ENCODE measurements around the gene HM13. TPM values are rescaled to one million over a fixed set of nuclear protein-coding genes. Genes with fewer than 3 reads are reported as not detected.

HM13 gene
- total and polyA plus RNA-seq, 2 of the 13 experiments (the other 11 are each of a cell fraction or from before 2014, with no cell fraction given) = 118 to 243 TPM

- TF ChIP-seq E2F5 (CRISPR knock-in tag; conservative IDR thresholded peaks at IDR 0.05) (0 out of 2 replicates have a peak, but pooled peaks have one; percentile 50), RXRA (CRISPR knock-in tag; IDR thresholded peaks at IDR 0.05) (peak; percentile 90), MIER2 (CRISPR knock-in tag; IDR thresholded peaks at IDR 0.05) (peak; percentile 63; the same call in 1 of the 2 replicates), ZNF781 (CRISPR knock-in tag; IDR thresholded peaks at IDR 0.05; ENCODE audit: borderline replicate concordance, not compliant biosample characterization) (no peak), ZNF256 (CRISPR knock-in tag; conservative IDR thresholded peaks at IDR 0.05) (peak; percentile 72; the same call in 1 of the 2 replicates), PAWR (CRISPR knock-in tag; IDR thresholded peaks at IDR 0.05; ENCODE audit: borderline replicate concordance) (peak; percentile 62; the same call in 1 of the 2 replicates), CBFB (CRISPR knock-in tag; IDR thresholded peaks at IDR 0.05) (no peak; the same call in 1 of the 2 replicates), PHF21A (CRISPR knock-in tag; IDR thresholded peaks at IDR 0.05) (peak; percentile 60; the same call in 1 of the 2 replicates), ZBTB10 (CRISPR knock-in tag; IDR thresholded peaks at IDR 0.05; ENCODE audit: borderline replicate concordance) (no peak), ZNF713 (CRISPR knock-in tag; IDR thresholded peaks at IDR 0.05) (0 out of 2 replicates have a peak, but pooled peaks have one; percentile 3), TCF7 (IDR thresholded peaks at IDR 0.05; ENCODE audit: low read depth) (no peak), ZNF761 (CRISPR knock-in tag; conservative IDR thresholded peaks at IDR 0.05) (peak; percentile 49; the same call in 1 of the 2 replicates), ZKSCAN5 (CRISPR knock-in tag; IDR thresholded peaks at IDR 0.05) (peak; percentile 23; the same call in 1 of the 2 replicates), ZMYM2 (CRISPR knock-in tag; IDR thresholded peaks at IDR 0.05) (peak; percentile 46; the same call in 1 of the 2 replicates), NR2F6 (IDR thresholded peaks at IDR 0.05) (peak; percentile 43; the same call in 1 of the 2 replicates), NR2F6 (CRISPR knock-in tag; IDR thresholded peaks at IDR 0.05) (peak; percentile 86), ZNF33B (CRISPR knock-in tag; IDR thresholded peaks at IDR 0.05) (no peak), TBP (CRISPR knock-in tag; IDR thresholded peaks at IDR 0.05) (peak; percentile 89; the same call in 1 of the 2 replicates), ZMYM4 (CRISPR knock-in tag; IDR thresholded peaks at IDR 0.05) (0 out of 2 replicates have a peak, but pooled peaks have one; percentile 31), ZSCAN9 (CRISPR knock-in tag; IDR thresholded peaks at IDR 0.05; ENCODE audit: borderline replicate concordance) (0 out of 2 replicates have a peak, but pooled peaks have one; percentile 37), ZNF503 (CRISPR knock-in tag; IDR thresholded peaks at IDR 0.05) (0 out of 2 replicates have a peak, but pooled peaks have one; percentile 24), CEBPG (CRISPR knock-in tag; IDR thresholded peaks at IDR 0.05) (0 out of 2 replicates have a peak, but pooled peaks have one; percentile 19), U2AF1 (optimal IDR thresholded peaks at IDR 0.05; ENCODE audit: low read depth, low read length) (peak; percentile 56), CREB3 (CRISPR knock-in tag; IDR thresholded peaks at IDR 0.05) (no peak), ZNF3 (CRISPR knock-in tag; IDR thresholded peaks at IDR 0.05) (no peak)
These were observed 55.1 kb downstream of the HM13 start (continued) for GRCh38 chr20:31569163-31570020.

Data from HepG2 (cell line).